CD4-positive, alpha-beta T cell treated with Interleukin-6 for 4 hours (primary cell): ENCODE measurements around the gene TGDS.
"Not testable (repeated sequence)": the region's sequence is repeated elsewhere in the genome, so short reads cannot be mapped to it uniquely, and the experiment has no call there.

Experiments
- DNase-seq: peaks from one replicate; pipeline ENCODE4 v3.0.0-alpha.2; 2020; ENCODE audit warnings: mixed read lengths

Gene TGDS

GRCh38 chr13:94595950-94596574, at the start of gene TGDS:
Gene TGDS, minus strand, starts transcription at chr13:94596152. Its CDS starts 16 bp downstream, at chr13:94596136.
- DNase-seq, result peak; percentile 91

- no peak for DNase-seq
Observed at GRCh38 chr13:94641409-94641941, 45.5 kb upstream of the TGDS start.

- DNase-seq, result no peak
Observed at GRCh38 chr13:94640721-94641120, 44.8 kb upstream of the TGDS start.

- DNase-seq, result not testable (repeated sequence)
Observed at GRCh38 chr13:94637677-94638076, 41.7 kb upstream of the TGDS start.

- DNase-seq, result no peak
Observed at GRCh38 chr13:94636942-94637578, 41.1 kb upstream of the TGDS start.

GRCh38 chr13:94636096-94636495, 40.1 kb upstream of the TGDS start:
- DNase-seq, result not testable (repeated sequence)

- no peak for DNase-seq
Observed at GRCh38 chr13:94632226-94632980, 36.5 kb upstream of the TGDS start.

GRCh38 chr13:94630858-94631257, 34.9 kb upstream of the TGDS start:
- no peak for DNase-seq

GRCh38 chr13:94623316-94623715, 27.4 kb upstream of the TGDS start:
- no peak for DNase-seq

GRCh38 chr13:94622344-94622743, 26.4 kb upstream of the TGDS start:
- DNase-seq, result no peak

- DNase-seq, result peak; percentile 28
Observed at GRCh38 chr13:94620286-94620896, 24.4 kb upstream of the TGDS start.

GRCh38 chr13:94617389-94618000, 21.5 kb upstream of the TGDS start:
- DNase-seq, result peak; percentile 48

- no peak for DNase-seq
Observed at GRCh38 chr13:94613051-94613450, 17.1 kb upstream of the TGDS start.

- no peak for DNase-seq
Observed at GRCh38 chr13:94612050-94612449, 16.1 kb upstream of the TGDS start.

- DNase-seq, result no peak
Observed at GRCh38 chr13:94610475-94610874, 14.5 kb upstream of the TGDS start.

- no peak for DNase-seq
Observed at GRCh38 chr13:94609196-94609595, 13.2 kb upstream of the TGDS start.

- DNase-seq, result no peak
Observed at GRCh38 chr13:94608586-94608985, 12.6 kb upstream of the TGDS start.

- DNase-seq, result no peak
Observed at GRCh38 chr13:94607939-94608338, 12.0 kb upstream of the TGDS start.

GRCh38 chr13:94607056-94607455, 11.1 kb upstream of the TGDS start:
- no peak for DNase-seq

- DNase-seq, result no peak
Observed at GRCh38 chr13:94602467-94602866, 6.5 kb upstream of the TGDS start.

- peak; percentile 95 for DNase-seq
Observed at GRCh38 chr13:94601446-94602431, 5.8 kb upstream of the TGDS start, which contains the start of gene GPR180. Gene GPR180, plus strand, starts transcription at chr13:94601857. Its CDS starts 71 bp downstream, at chr13:94601928.
